ENCODE measurements around the gene ITLN2.

DNA sequence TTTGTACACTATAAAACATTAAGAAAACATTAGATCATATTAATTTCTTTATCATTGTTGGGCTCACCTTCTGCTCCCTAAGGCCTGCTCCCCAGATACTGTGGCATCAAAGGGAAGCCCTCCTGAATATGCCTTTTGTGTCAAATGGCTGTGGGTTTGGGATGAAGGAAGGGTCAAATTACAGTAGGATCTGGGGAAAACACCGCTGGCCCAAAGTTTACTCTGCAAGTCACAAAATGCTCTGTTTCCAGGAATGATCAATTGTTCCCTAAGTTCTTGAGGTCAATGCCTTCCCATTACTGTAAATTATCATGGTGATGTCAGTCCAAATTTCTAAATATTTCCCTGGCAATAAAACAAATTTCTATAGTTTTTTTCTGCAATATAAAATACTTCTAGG lies 6.8 kb upstream of the ITLN2 start:
- TF ChIP-seq, protein P1, sequence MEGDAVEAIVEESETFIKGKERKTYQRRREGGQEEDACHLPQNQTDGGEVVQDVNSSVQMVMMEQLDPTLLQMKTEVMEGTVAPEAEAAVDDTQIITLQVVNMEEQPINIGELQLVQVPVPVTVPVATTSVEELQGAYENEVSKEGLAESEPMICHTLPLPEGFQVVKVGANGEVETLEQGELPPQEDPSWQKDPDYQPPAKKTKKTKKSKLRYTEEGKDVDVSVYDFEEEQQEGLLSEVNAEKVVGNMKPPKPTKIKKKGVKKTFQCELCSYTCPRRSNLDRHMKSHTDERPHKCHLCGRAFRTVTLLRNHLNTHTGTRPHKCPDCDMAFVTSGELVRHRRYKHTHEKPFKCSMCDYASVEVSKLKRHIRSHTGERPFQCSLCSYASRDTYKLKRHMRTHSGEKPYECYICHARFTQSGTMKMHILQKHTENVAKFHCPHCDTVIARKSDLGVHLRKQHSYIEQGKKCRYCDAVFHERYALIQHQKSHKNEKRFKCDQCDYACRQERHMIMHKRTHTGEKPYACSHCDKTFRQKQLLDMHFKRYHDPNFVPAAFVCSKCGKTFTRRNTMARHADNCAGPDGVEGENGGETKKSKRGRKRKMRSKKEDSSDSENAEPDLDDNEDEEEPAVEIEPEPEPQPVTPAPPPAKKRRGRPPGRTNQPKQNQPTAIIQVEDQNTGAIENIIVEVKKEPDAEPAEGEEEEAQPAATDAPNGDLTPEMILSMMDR (conservative IDR thresholded peaks at IDR 0.05) = no peak
- no peak for TF ChIP-seq EZH2 (IDR thresholded peaks at IDR 0.05; ENCODE audit: low read depth)

All from PC-9 (cell line).